ENCODE measurements around the gene CFAP99. TPM values are rescaled to one million over a fixed set of nuclear protein-coding genes. Genes with fewer than 3 reads are reported as not detected.

Gene CFAP99
- total RNA-seq, 1 donor from 2014 or later = not detected

DNA sequence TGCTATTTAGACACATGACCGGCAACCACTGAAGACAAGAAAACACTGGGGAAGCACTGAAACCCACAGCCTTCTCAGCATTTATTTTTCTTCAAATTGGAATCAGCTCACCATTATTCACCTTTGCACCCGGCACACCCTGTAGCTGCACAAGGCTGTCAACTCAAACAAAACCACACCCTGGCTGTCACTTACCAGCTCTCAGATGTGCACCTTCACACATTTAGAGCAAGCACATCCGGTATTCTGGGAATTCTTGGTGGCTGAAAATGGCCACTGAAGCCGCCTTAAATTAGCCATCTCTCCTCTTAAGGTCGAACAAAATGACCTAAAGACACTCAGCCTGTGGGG lies 6.2 kb upstream of the CFAP99 start:
- DNase-seq = no peak

DNA sequence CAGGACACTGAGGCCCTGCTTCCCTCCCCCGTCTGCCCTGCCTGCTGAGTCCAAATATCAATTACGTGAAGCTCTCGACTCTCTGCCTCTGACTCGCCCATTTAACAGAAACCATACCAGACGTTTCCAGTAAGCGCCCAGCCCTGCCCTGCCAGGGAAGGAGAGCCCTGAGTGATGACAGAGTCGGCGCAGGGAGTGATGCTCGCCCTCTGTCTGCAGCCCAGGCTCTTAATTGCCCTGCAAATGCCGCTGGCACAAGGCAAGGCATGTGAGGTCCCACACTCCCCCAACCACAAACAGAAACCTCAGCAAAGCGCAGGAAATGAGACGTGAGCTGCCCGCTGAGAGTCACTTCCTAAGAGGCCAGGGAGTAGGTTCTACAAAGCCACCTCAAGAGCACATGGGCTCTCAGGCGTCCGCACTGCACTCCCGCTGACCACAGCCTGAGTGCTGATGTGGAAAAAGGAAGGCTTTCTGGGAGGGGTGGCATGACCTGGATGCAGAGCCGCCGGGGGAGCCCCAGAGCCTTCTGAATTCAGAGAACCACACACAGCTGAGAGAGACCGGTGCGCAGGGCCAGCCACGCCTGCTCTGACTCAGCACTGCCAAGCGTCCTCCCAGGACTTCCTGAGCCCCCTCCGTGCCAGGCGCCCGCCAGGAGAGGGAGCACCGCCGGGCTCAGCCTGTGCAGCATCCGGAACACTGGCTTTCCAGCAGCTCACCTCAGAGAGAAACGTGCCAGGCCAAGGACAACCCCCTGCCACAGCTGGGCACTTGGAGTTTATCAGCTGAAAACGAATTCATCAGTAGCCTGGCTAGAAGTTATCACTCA lies 5.7 kb upstream of the CFAP99 start:
- DNase-seq = peak; percentile 82

DNA sequence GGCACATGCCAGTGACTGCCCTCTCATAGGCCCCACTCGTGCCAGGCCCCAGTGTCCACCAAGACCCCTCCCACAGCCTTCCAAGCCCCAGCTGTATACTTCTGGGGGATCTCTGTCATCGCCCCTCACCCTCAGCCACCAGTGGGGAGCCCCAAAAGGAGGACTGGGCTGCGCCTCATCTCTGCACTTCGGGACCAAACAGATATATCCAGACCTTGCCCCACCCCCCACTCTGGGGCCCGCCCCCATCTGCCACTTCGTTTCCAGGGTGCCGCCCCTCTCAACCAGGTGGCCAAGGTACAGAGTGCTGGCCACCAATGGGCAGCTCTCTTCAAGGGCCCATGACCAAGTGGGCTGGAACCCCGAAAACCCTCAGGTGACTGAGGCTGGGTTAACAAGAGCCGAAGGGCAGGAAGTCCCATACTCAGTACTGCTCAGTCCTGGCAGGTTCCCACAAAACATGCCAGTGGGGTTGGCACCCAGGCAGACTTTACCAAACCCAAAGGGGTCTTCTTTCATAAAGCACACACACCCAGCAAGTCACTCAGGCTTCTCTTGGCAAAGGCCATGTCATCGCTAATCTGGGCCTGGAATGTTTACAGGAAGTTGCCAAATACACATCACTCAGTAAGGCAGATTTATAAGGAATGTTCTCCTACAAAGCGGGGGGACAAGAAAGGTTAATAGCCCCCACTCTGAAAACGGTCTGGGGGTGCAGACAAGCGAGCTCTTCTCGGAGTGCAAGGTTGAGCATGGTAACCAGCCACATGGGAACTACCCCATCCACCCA lies 4.7 kb upstream of the CFAP99 start:
- DNase-seq = no peak

DNA sequence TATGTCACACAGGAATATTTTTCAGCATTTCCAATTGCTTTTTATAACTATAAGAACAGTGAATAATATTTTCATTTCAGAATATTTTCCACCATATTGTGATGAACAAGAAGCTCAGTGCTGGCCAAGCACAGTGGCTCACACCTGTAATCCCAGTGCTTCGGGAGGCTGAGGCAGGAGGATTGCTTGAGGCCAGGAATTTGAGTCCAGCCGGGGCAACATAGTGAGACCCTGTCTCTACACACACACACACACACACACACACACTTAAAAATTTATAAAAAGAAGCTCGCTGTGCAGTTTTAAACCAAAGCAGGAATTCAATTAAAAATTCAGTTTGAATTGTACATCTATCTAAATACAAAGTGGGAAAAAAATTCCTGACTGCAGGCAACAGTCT lies 3.5 kb upstream of the CFAP99 start:
- DNase-seq = no peak

GRCh38 chr4:2415881-2416563 lies 2.7 kb upstream of the CFAP99 start:
- no peak for DNase-seq

- DNase-seq = no peak
These were observed 2.1 kb upstream of the CFAP99 start for GRCh38 chr4:2416564-2417225.

- no peak for DNase-seq
These were observed 1.5 kb upstream of the CFAP99 start for GRCh38 chr4:2417226-2417764.

DNA sequence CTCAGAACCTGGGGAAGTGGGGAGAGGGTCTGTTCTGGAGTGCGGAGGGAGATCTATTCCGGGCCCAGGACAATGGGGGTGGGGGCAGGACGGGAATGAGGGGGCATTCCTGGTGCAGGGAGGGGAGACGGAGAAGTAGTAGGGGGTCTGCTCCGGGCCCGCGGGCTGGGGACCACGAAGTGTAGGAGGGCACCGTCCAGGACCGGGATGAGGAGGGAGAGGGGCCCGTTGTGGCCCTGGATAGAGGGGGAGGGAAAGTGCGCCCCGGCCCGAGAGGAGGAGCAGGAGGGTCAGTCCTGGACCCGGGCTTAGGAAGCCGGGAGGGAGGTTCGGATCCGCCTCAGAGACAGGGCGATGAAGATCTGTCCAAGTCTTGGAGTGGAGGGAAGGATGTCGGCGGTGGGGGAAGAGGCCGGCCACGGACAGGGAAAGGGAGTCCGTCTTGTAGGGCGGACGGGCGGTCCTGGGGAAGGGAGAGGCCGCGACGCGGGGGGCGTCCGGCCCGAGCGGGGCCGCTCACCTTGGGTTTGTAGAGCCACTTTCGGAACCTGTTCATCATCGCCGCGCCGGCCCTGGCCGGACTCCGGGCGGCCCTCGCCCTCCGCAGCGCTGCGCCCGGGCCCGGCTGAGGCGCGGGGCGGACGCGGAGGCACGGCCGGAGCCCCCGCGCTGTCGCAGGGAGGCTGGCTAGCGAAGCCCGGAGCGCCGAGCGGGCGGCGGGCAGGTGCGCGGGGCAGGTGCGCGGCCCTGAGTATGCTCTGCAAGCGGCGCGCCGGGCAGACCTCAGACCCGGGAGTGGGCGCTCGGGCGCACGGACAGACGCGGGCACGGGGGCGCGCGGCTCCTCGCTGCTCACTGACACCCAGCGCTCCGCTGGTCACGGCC lies 748 bp upstream of the CFAP99 start, which contains the start of gene ZFYVE28:
TSS of gene ZFYVE28 (minus strand) at position 881 of the 885 bp plus-strand sequence. CDS start at position 559, 322 bp downstream.
- DNase-seq = no peak

- DNase-seq = no peak
These were observed 1.1 kb downstream of the CFAP99 start for GRCh38 chr4:2419814-2420213.

DNA sequence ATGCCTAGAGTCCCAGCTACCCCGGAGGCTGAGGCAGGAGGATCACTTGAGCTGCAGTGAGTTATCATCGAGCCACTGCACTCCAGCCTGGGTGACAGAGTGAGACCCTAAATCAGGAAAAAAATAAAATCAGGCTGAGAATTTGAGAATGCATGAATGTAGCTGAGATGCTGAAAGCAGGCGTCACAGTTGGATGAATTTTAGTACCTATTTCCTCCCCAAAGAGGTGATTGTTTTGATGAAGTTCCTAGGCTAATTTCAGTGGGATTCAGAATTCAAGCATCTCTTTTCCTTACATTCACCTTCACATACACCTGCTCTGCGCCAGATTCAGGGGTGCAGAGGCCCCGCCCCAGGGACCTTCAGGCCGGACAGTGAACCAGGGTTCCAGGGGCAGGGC lies 3.2 kb downstream of the CFAP99 start:
- DNase-seq = no peak

- no peak for DNase-seq
These were observed 4.3 kb downstream of the CFAP99 start for GRCh38 chr4:2423066-2423465.

DNA sequence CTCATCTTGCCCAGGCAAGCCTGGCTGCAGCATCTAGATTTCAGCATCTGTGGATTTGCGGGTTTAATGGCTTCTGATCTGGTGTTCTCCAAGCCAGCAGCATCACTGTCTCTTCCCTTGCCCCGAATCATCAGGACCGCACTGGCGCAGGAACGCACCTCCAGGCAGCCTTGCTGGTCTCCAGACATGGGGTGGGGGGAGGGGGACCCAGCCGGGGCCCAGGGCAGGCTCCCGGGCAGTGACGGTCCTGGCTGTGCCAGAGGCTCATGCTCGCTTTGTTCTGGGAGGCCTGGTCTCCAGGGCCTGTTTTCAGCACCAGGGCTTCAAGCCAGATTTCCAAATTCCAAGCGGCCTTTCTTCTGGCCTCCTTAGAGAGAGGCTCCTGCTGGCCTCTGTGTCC lies 4.9 kb downstream of the CFAP99 start:
- DNase-seq = no peak

GRCh38 chr4:2424581-2424980 lies 5.8 kb downstream of the CFAP99 start:
- no peak for DNase-seq

DNA sequence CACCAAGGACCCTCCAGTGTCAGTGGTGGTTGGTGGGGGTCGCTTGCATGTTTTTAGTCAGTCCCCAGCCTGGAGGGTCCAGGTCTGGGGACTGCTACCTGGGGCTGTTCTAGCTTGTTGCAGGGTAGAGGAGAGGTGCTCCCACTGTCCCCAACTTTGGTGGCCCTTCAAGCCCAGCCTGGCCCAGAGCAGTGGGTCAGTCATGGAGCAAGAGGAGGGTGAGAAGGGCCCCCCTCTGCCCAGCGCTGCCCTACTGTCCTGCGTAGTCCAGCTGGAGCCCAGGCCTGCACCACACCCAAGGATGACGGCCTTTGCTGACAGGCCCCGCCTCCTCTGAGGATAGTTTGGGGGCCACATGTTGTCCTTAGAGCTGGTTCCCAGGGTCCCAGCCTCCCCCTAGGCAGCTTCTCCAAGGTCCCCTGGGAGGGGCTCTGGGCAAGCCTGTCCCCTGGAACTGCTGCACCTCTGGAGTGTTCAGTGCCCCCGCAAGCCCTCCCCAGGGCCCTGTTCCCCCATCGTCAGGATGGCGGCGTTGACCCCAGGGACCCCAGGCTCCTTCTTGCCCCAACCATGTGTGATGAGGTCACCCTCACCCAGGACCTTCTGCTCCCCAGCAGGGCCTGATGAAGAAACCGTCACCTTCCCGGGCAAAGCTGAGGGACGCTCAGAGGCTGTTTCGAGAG lies 6.8 kb downstream of the CFAP99 start:
- no peak for DNase-seq

GRCh38 chr4:2426069-2426397 lies 7.3 kb downstream of the CFAP99 start:
- no peak for DNase-seq

DNA sequence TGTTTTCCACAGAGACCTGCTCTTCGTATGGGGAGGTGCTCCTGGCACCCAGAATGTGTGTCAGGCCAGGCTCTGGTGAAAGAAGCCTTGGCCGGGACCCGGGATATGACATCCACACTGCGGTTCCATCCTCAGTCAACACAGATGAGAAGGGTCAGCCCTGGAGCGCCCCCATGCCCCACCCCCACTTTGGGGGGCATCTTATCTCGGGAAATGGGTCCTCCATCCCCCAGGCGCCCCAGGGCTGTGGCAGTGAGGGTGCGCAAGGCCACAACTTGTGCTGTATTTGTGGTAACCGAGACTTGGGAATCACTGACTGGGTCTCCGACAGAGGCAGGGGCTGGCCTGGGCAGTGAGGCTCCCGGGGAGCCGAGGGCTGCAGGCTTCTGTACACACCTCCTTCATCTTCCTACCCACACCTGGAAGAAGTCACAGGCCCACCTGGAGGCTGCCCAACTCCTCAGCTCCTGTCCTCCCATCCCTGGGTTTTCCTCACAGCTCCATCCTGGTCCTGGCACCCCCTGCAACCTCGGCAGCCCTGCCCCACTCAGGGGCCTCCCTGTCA lies 8.0 kb downstream of the CFAP99 start:
- DNase-seq = no peak

- DNase-seq = no peak
These were observed 8.9 kb downstream of the CFAP99 start for GRCh38 chr4:2427383-2428334.

GRCh38 chr4:2428496-2429213 lies 9.9 kb downstream of the CFAP99 start:
- no peak for DNase-seq

Data from occipital lobe (tissue), 2 donors.